ENCODE results near the gene UIMC1. TPM values are rescaled to one million over a fixed set of nuclear protein-coding genes. Genes with fewer than 3 reads are reported as not detected.
A peak's percentile ranks its signal among the peaks of the same experiment; 100 is the strongest.
"Not testable (repeated sequence)": the region's sequence is repeated elsewhere in the genome, so short reads cannot be mapped to it uniquely, and the experiment has no call there.

Gene UIMC1
- total RNA-seq, 1 donor = 15.3 TPM

DNA sequence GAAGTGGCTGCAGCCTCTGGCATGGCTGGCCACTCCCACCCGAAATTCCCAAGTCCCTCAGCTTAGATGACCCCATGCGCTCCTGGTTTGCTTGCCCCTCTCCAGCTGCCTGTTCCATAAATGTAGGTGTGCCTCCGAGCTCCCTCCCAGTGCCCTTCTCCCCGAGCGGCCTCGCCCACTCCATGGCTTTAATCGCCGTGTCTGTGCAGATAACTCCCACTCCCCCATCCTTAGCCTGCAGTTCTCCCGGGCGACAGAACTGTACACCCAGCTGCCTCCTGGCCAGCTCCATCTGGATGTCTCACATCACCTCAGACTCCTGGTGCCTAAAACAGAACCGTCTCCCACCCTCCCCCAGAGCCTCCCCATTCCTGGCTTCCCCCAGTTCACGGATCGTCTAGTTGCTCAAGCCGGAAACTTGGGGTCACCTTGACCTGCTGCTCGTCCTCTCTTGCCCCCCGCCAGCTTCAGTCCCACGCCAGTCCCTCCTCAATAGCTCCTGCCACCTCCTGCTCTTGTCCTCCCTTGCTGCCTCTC, 131.5 kb downstream of the UIMC1 start:
- DNase-seq (ENCODE audit: low read depth in 2 of 3, low spot score in 2 of 3) = no peak

DNA sequence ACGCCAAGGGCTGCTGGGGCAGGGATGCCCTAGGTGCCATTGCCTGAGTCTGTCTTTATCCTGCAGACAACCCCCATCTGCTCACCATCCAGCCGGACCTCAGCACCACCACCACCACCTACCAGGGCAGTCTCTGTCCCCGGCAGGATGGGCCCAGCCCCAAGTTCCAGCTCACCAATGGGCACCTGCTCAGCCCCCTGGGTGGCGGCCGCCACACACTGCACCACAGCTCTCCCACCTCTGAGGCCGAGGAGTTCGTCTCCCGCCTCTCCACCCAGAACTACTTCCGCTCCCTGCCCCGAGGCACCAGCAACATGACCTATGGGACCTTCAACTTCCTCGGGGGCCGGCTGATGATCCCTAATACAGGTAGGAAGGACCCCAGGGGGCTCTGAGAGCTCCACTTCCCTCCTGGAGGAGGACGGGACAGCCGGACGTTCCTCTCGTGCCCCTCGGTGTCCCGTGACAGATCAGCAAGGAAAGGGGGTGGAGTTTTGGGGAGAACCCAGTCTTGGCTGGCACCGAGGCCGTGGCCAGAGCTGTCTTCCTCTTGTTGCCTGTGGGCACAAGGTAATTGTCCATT, 132.3 kb downstream of the UIMC1 start:
- no peak for DNase-seq (ENCODE audit: low read depth in 2 of 3, low spot score in 2 of 3)

DNA sequence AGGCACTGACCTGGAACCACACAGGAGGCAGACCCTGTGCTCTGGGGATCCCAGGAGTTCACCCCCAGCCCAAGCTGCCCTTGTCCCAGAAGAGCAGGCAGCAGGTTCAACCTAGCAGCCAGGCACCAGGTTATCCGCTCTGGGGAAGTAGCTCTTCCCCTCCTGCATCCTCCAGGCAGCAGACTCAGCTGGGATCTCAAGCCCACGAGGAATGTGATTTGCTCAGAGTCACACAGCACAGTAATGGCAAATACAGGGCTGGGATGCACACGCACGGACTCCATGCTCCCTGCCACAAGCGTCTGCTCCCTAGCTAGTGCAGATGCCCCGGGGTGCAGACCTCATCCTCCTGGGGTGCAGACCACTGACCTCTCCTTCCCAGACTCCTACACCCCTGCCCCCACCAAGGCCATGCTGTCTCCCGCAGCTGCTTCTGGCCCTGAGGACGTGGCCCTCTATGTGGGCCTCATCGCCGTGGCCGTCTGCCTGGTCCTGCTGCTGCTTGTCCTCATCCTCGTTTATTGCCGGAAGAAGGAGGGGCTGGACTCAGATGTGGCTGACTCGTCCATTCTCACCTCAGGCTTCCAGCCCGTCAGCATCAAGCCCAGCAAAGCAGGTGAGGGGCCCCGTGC, 132.9 kb downstream of the UIMC1 start:
- DNase-seq (ENCODE audit: low read depth in 2 of 3, low spot score in 2 of 3) = no peak

DNA sequence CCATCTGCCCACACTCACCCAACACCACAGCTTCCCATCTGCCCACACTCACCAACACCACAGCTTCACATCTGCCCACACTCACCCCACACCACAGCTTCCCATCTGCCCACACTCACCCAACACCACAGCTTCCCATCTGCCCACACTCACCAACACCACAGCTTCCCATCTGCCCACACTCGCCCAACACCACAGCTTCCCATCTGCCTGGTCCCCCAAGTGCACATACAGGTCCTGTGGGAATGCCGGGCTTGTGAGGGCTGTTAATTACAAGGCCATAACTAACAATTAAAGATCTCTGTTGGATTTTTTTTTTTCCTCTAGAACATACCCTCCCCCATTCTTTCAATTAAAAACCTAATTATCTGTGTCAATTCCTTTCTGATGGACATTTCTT, 133.6 kb downstream of the UIMC1 start:
- DNase-seq (ENCODE audit: low read depth in 2 of 3, low spot score in 2 of 3) = peak in 1 of 3 donors; percentile 5

DNA sequence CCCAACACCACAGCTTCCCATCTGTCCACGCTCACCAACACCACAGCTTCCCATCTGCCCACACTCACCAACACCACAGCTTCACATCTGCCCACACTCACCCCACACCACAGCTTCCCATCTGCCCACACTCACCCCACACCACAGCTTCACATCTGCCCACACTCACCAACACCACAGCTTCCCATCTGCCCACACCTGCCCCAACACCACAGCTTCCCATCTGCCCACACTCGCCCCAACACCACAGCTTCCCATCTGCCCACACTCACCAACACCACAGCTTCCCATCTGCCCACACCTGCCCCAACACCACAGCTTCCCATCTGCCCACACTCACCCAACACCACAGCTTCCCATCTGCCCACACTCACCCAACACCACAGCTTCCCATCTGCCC, 134.0 kb downstream of the UIMC1 start:
- not testable (repeated sequence) for DNase-seq (ENCODE audit: low read depth in 2 of 3, low spot score in 2 of 3)

DNA sequence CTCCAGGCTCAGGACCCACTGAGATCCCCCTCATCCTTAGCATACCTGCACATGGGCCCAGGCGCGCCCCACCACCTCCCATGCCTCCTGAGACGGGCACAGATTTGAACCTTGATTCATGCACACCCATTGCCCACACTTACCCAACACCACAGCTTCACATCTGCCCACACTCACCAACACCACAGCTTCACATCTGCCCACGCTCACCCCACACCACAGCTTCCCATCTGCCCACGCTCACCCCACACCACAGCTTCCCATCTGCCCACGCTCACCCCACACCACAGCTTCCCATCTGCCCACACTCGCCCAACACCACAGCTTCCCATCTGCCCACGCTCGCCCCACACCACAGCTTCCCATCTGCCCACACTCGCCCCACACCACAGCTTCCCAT, 135.9 kb downstream of the UIMC1 start:
- not testable (repeated sequence) for DNase-seq (ENCODE audit: low read depth in 2 of 3, low spot score in 2 of 3)

DNA sequence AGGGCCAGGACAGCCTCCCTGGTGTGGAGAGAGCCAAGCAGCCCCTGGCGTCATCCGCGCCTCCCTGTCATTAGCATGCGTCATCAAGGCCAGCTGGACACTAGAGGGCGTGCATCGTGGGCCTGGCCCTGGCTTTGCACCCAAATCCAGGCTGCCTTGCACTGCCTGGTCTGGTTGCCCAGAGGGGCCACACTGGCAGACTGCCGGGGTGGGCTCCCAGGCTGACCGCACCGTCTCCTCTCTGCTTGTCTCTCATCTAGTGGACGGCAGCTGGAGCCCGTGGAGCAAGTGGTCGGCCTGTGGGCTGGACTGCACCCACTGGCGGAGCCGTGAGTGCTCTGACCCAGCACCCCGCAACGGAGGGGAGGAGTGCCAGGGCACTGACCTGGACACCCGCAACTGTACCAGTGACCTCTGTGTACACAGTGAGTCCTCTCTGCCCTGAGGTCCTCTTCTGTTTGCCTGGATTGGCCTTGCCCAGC, 136.4 kb downstream of the UIMC1 start:
- no peak for DNase-seq (ENCODE audit: low read depth in 2 of 3, low spot score in 2 of 3)

DNA sequence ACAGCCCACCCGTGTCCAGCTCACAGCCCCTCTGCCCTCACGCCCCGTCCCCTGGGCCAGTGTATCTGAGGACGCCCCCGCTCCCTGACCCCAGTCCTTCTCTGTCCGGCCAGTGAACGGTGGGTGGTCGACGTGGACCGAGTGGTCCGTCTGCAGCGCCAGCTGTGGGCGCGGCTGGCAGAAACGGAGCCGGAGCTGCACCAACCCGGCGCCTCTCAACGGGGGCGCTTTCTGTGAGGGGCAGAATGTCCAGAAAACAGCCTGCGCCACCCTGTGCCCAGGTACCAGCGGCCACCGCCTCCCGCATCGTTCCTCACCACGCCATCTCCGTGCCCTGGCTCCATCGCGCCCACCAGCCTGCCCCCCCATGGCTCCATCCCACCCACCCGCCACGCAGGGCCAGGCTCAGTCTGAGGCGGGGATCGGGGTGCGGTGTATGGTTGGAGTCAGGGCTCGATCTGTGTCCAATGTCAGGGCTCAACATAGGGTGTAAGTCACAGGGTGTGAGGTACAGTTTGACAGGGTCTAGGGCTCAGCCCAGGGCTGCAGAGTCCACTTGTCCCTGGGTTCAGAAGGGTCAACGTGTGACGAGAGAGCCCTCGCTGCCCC, 137.0 kb downstream of the UIMC1 start:
- DNase-seq (ENCODE audit: low read depth in 2 of 3, low spot score in 2 of 3) = no peak

DNA sequence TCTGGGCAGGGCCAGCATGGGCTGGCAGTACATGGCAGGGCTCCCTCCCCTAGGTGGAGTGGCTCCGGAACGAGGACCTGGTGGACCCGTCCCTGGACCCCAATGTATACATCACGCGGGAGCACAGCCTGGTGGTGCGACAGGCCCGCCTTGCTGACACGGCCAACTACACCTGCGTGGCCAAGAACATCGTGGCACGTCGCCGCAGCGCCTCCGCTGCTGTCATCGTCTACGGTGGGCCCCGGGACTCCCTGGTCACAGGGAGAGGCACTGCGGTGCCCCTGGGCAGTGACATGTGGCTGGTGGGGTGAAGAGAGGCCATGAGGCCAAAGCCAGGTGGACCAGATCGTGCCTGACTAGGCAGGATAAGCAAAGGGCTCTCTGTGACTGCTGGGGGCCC, 137.8 kb downstream of the UIMC1 start:
- no peak for DNase-seq (ENCODE audit: low read depth in 2 of 3, low spot score in 2 of 3)

DNA sequence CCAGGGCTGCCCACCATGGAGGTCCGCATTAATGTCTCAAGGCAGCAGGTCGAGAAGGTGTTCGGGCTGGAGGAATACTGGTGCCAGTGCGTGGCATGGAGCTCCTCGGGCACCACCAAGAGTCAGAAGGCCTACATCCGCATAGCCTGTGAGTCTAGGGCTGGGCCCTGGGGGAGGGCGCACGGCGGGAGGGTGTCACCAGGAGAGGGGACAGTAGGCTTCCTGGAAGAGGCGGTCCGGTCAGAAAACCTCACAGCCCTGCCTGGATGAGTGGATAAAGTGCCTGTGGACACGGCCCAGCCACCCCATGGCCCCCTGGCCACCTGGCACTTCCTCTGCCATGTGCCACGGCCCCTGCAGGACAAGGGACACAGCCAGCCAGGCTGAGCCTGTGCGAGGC, 138.5 kb downstream of the UIMC1 start:
- no peak for DNase-seq (ENCODE audit: low read depth in 2 of 3, low spot score in 2 of 3)

DNA sequence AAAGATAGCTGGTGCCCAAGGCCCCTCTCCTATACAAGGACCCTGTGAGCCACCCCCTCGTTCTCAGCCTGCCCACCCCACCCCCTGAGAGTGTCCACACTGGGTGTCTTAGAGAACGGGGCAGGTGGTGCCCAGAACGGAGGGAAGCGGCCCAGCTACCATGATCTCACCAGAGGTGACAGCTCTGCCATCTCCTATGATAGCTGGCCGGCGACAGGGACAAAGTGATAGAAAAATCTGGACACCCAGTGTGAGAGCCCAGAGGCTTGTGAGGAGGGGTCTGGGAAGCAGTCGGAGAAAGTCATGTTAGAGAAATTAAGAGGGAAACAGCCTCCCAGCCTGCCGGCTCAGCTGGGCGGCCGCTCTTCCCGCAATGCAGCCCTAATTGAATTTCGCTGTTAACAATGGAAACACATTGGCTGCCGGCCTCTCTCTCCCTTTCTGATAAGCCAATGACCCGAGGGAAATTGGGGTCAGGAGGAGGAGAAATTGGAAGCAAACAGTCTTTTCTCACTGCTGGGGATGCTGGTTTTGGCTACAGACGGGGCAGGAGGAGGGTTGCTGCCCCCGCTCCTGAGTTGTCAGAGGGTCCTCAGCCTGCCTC, 139.8 kb downstream of the UIMC1 start:
- no peak for DNase-seq (ENCODE audit: low read depth in 2 of 3, low spot score in 2 of 3)

DNA sequence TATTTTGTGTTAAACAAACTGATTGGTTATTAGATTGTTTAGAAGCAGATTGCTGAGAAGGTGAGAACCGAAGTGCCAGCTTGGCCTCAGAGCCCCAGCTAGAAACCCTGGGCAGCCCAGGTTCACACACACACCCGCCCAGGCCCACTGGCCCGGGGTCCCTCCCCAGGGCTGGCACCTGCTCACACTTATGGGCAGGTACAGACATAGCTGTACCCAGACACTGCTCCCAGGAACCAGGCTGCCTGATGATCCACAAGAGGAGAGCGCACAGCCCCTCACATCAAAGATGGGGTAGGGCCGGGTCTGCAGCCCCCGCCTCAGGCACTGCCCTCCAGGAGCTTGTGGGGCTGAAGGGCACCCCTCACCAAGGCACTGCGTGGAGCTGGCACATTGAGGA, 140.6 kb downstream of the UIMC1 start:
- no peak for DNase-seq (ENCODE audit: low read depth in 2 of 3, low spot score in 2 of 3)

DNA sequence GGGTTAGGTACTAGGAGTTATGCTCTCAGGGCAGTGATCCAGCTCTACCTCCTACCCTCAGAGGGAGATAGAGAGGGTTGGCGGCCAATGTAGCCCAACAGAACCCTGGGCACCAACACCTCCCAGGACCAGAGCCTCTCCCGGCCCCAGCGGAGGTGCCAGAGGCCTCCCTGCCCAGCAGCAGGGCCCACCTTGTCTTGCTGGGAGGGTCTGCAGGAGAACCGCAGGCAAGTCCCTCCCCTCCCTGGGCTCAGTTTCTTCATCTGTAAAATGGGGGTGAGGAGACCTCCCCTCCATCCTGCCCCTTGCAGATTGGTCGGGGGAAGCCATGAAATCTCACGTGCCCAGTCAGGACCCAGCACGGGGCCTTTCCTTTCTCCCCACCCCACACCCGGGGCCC, 141.8 kb downstream of the UIMC1 start:
- no peak for DNase-seq (ENCODE audit: low read depth in 2 of 3, low spot score in 2 of 3)

DNA sequence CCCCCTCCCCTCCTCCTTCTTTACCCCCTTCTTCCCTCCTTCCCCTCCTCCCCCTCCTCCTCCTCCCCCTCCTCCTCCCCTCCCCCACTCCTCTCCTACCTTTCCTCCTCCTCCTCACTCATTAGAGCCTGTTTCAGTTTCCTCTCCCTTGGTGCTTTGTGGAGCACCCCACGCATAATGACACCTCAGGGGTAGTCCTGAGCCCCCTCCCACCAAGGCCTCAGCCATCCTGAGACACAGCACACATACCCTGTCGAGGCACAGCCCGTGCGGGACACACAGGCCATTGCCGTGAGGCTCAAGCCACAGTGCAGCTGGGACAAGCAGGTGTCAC, 142.8 kb downstream of the UIMC1 start:
- DNase-seq (ENCODE audit: low read depth in 2 of 3, low spot score in 2 of 3) = no peak

DNA sequence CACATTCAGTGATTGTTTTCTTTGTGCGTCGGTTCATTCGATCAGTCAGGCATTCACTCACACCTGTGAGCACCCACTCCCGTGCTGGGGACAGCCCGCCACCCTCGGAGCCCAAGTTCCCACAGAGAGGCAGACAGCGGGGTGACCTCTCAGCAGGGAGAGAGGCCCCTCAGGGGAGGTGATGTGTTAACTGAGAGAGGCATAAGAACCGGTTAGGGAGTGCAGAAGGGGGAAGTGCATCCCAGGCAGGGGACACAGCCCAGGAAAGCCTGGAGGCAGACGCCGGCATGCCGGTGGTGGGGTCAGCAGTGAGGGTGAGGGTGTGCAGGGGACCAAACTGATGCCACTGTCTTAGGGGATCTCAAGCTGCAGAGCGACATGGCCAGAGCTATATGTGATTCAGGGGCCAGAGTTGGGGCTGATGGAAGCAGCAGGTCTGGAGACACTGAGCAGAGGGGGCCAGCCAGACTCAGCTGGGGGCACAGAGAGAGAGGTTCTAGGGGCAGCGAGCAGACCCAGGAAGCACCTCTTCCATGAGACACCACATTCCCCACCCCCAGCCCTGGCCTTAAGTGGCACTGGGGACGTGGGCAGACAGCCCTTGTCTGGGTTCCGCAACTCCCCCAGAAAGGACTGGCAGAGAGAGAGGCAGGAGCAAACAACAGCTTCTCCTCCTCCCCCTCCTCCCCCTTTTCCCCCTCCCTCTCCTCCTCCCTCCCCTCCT, 143.4 kb downstream of the UIMC1 start:
- no peak for DNase-seq (ENCODE audit: low read depth in 2 of 3, low spot score in 2 of 3)

DNA sequence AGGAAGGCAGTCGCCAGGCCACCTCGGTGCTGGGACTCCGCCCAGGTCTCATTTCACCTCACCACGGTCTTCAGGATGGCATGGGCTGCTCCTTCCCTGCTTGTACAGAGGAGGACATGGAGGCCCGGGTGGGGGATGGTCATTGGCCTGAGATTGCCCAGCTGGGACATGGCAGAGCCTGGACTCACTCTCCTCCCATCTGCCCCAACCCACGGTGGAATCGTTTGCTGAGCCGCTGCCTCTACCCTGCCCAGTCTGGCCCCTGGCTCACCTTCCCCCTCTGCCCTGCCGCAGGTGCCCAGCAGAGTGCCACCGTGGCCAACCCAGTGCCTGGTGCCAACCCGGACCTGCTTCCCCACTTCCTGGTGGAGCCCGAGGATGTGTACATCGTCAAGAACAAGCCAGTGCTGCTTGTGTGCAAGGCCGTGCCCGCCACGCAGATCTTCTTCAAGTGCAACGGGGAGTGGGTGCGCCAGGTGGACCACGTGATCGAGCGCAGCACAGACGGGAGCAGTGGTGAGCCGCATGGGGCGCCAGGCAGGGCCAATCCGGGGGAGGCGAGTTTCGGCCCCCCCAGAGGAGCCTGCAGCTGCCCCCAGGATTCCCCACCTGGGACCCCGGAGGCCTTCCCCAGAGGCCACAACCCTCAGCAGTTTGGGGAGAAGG, 144.1 kb downstream of the UIMC1 start:
- no peak for DNase-seq (ENCODE audit: low read depth in 2 of 3, low spot score in 2 of 3)

DNA sequence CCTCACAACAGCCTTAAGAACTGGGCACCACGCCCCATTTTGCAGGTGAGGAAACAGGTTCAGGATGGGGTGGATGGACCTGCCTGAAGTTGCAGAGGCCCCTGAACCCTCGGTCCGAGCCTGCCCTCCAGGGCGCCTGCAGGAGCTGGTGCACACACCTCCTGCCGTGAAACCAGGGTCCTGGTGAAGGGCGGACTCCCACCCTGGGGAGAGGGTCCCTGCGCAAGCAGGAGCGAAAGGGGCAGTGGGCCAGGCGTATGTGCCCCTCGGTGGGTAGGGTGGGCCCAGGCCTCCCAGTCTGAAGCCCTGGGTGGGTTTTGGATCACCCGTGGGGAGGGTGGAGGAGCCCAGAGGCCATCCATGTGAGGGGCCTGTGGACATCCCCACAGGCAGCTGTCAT, 145.3 kb downstream of the UIMC1 start:
- no peak for DNase-seq (ENCODE audit: low read depth in 2 of 3, low spot score in 2 of 3)

DNA sequence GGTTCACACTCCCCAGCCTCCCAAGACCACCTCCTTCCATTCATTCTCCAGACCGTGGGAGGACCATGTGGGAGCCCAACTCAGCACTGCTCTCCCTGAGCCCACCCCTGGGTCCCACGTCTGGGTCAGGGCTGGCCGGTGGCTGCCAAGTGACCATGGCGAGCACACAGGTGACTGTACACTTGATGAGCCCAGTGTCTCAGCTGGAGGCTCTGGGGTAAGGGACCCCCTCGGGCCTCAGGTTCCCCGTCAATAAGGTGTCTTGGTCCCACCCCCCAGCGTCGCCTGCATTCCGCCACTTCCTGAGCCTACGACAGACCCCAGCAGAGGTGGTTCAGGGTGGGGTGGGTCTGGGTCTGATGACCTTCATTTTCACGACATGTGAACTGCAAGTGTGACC, 146.2 kb downstream of the UIMC1 start:
- no peak for DNase-seq (ENCODE audit: low read depth in 2 of 3, low spot score in 2 of 3)

DNA sequence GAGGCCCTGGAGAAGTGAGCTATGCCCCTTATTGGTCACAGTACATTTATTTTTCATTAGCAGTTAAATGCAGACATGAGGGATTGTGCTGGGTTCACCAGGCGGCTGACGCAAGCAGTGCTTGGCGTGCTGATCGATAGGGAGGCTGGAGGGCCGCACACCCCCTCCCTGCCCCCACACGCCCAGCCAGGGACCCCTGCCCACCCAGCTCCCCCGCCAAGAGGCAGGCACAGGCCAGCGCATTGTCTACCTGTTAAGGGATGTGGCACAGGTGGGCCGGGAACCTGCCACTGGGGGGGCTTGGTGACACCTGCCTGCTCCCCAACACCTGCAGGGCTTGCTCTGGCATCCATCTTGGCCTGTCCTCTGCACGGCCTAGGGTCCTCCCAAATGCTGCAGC, 146.7 kb downstream of the UIMC1 start:
- no peak for DNase-seq (ENCODE audit: low read depth in 2 of 3, low spot score in 2 of 3)

DNA sequence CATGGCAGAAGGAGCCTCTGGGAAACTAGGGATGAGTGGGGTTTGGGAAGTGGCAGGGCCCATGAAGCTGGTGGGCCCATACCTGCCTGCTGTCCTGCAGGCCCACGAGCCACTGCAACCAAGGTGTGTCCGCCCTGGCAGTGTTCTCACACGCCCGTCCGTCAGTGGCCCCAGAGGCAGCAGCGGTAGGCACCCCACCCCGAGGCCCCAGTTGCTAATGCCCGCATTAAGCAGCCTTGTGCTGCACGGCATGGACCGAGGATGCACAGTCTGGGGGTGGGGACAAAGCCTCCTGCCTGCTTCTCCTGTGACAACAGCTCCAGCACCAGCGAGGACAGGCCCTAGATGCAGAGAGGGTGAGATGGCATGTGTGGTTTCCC, 148.7 kb downstream of the UIMC1 start:
- no peak for DNase-seq (ENCODE audit: low read depth in 2 of 3, low spot score in 2 of 3)

All from hematopoietic multipotent progenitor cell (in vitro differentiated cells).